22Rv1 (cell line): ENCODE measurements around the gene HGS.

Experiments used
- CTCF ChIP-seq: fragments of 450-650 bp; IDR thresholded peaks from 2 replicates; pipeline ENCODE4 v1.5.1; 2017; ENCODE audit warnings: mild to moderate bottlenecking
- ZFX ChIP-seq: fragments of 450-650 bp; IDR thresholded peaks from 2 replicates; pipeline ENCODE4 v1.6.1; 2017; ENCODE audit warnings: antibody characterized with exemption, borderline replicate concordance

GRCh38 chr17:81715107-81715871 is 31.5 kb downstream of the HGS start:
- TF ChIP-seq CTCF: no peak
- TF ChIP-seq ZFX: no peak
